Nephron (organoid): Measurements from ENCODE around the gene ZNF778.
A peak's percentile ranks its signal among the peaks of the same experiment; 100 is the strongest.

Source experiments
- H3K27ac Mint-ChIP-seq, 3 experiments: 2 replicates each; pipeline ENCODE4 v1.8.0; 2020; ENCODE audit warnings: mixed read lengths in 3 of 3, mild to moderate bottlenecking in 2 of 3, moderate library complexity in 1 of 3
- H3K27me3 Mint-ChIP-seq: 2 replicates; pipeline ENCODE4 v1.8.0; 2021; ENCODE audit warnings: low read depth, mild to moderate bottlenecking, moderate library complexity, mixed read lengths
- H3K36me3 Mint-ChIP-seq: 2 replicates; pipeline ENCODE4 v1.8.0; 2020; ENCODE audit warnings: low read depth, mixed read lengths
- H3K4me1 Mint-ChIP-seq: 2 replicates; pipeline ENCODE4 v1.8.0; 2020; ENCODE audit warnings: mixed read lengths
- H3K4me3 Mint-ChIP-seq, 3 experiments: 2 replicates each; pipeline ENCODE4 v1.8.0; 2020; ENCODE audit warnings: mild to moderate bottlenecking in 3 of 3, mixed read lengths in 3 of 3, moderate library complexity in 2 of 3
- H3K9me3 Mint-ChIP-seq: 2 replicates; pipeline ENCODE4 v1.8.0; 2020; ENCODE audit warnings: mixed read lengths
- CTCF ChIP-seq, 3 experiments: fragments of 200-600 bp; sonication (generic); IDR thresholded peaks; one replicate each; pipeline ENCODE4 v1.5.0; 2021; ENCODE audit warnings: antibody characterized with exemption in 3 of 3; ENCODE audit not compliant: unreplicated experiment in 3 of 3

ZNF778 gene

GRCh38 chr16:89197633-89198416 lies 19.7 kb upstream of the ZNF778 start:
- H3K4me1 Mint-ChIP-seq: no peaks in the 10 kb centered on the region
- H3K27ac Mint-ChIP-seq: no peak overlapping the region
- peaks cover 47% of the 10 kb centered on the region for H3K27me3 Mint-ChIP-seq
- H3K36me3 Mint-ChIP-seq: no peaks in the 10 kb centered on the region
- H3K4me3 Mint-ChIP-seq: no peak overlapping the region
- H3K9me3 Mint-ChIP-seq: peaks cover 3% of the 10 kb centered on the region
- TF ChIP-seq CTCF (IDR thresholded peaks at IDR 0.05; ENCODE audit: unreplicated experiment in 3 of 3): no peak

DNA sequence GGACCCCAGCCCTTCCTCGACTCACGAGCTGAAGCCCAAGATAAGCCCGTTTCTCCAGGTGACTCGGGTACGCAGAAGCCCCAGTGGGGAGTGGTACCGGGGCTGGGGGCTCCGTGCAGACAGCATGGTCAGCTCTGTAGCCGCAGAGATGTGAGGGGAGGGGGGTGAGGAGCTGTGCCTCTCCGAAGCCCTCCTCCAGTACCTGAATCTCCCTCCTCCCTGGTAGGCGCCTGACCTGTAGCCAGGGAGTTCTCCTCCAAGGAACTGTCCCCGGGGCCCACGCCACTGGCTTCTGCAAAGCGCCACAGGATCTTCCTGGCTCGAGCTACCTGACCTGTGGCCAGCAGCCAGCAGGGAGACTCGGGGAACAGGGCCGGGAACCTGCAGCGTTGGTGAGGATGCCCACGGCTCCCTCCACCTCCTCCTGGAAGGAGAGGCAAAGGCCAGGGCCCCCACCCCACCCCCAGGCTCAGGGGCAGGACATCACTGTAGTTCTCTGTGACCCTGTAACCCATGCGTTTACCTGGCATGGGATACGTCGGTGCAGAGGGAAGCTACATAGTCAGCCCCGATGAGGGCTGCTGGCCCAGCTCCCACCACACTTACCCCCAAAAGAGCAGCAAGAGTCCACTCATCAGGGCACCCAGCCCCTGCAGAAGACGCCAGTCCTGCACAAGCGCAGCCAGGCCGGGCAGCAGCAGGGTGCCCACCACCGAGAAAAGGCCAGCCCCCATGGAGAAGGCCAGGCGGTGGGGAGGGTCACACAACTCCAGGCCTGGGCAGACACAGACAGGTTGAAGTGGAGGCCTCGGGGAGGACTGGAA lies 18.9 kb upstream of the ZNF778 start:
- Mint-ChIP-seq H3K4me1 (no peaks in the 10 kb centered on the region), H3K36me3 (peaks cover 5% of the 10 kb centered on the region)
- no peak for TF ChIP-seq CTCF (IDR thresholded peaks at IDR 0.05; ENCODE audit: unreplicated experiment in 3 of 3)

DNA sequence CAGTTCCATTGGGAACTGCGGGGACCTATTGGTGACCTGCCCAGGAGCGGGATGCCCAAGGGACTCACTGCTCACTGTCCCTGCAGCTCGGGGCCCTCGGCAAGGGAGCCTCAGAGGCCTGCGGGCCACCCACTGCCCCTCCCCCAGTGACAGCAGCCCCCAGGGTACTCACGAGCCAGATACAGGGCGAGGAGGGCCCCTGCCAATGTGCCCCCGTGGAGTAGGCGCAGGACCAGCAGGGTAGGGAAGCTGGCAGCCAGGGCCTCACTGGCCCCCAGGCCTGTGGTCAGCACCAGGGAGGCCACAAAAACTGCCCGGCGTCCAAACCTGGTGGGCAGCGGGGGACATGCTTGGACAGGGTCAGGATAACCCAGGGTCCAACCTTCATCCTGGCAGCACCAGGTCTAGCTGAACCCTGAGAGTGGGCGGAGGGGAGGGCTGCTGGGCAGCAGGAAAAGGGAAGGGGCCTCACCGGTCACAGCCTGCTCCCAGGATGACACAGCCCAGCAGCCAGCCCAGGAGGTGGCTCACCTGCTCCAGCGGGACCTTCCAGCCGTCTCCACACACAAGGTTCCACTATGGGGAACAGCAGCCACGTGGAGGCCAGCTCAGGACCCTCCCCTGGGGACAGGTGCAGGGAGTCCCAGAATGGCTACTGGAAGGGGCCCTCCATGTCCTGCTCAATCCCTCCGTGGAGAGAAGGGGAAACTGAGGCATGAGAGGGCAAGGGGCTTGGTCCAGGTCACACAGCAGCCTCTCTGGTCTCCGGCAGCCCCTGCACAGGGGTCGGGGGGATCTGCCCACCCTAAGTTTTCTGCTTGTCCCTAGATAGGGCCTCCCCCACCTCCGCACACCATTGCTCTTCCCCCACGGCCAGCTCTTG lies 18.0 kb upstream of the ZNF778 start:
- H3K27me3 Mint-ChIP-seq: peaks cover 64% of the 10 kb centered on the region
- peaks cover 5% of the 10 kb centered on the region for H3K36me3 Mint-ChIP-seq
- TF ChIP-seq CTCF (IDR thresholded peaks at IDR 0.05; ENCODE audit: unreplicated experiment in 3 of 3): no peak

More for the DNA sequence above, 18.9 kb upstream of the ZNF778 start:
- H3K27me3 Mint-ChIP-seq: peaks cover 55% of the 10 kb centered on the region
- peaks cover 9% of the 10 kb centered on the region for H3K9me3 Mint-ChIP-seq
- no peak overlapping the region for H3K27ac Mint-ChIP-seq
- H3K4me3 Mint-ChIP-seq: no peak overlapping the region

DNA sequence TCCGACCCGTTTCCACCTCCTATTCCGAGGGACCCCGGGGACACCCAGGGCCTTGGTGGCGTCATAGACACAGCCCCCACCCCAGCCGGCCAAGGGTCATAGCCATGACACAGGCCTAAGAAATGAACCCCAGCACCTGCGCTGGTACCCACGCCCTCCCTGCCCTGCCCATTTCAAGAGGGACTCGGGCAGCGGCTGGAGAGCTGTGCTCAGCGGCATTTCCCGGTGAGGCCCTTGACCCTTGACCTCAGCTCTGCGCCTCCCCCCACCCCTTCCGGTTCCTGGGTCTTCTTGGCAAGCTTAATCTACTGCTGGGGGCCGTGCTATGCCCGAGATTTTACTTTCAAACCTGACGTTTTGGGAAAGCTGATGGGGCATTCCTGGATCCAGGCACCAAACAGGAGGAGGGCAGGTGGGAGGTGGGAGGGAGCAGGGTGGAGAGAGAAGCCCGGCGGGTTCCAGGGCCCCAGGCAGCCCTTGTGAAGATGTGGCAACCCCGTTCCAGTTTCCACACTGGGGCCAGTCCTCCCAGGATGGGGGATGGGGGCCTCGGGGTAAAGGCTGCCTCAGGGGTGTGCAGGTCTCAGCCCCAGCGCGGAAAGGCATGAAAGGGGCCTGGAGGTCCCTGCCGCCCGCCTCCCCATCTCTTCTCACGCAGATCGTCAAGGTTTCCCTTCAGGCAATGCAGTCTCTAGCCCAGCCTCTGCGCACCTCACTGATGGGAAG lies 17.2 kb upstream of the ZNF778 start, which contains the start of gene SLC22A31:
SLC22A31 (minus strand) TSS at position 414 of the 726 bp plus-strand sequence; CDS start at position 378, 36 bp downstream.
- H3K36me3 Mint-ChIP-seq: peaks cover 5% of the 10 kb centered on the region
- peaks cover 68% of the 10 kb centered on the region for H3K27me3 Mint-ChIP-seq
- H3K27ac Mint-ChIP-seq: no peak within 1 kb of the TSS
- peaks cover 16% of the 10 kb centered on the region for H3K9me3 Mint-ChIP-seq
- TF ChIP-seq CTCF (IDR thresholded peaks at IDR 0.05; ENCODE audit: unreplicated experiment in 3 of 3): no peak
- no peaks in the 10 kb centered on the region for H3K4me1 Mint-ChIP-seq
- peak within 1 kb of the TSS in 2 of 3 experiments; percentile 16 to 34 for H3K4me3 Mint-ChIP-seq

More for the DNA sequence above, 18.0 kb upstream of the ZNF778 start:
- H3K4me1 Mint-ChIP-seq: no peaks in the 10 kb centered on the region
- H3K9me3 Mint-ChIP-seq: peaks cover 16% of the 10 kb centered on the region
- no peak overlapping the region for H3K4me3 Mint-ChIP-seq
- no peak overlapping the region for H3K27ac Mint-ChIP-seq

GRCh38 chr16:89200850-89201411 lies 16.6 kb upstream of the ZNF778 start:
- TF ChIP-seq CTCF (IDR thresholded peaks at IDR 0.05; ENCODE audit: unreplicated experiment in 3 of 3): no peak
- H3K4me1 Mint-ChIP-seq: no peaks in the 10 kb centered on the region
- peaks cover 16% of the 10 kb centered on the region for H3K9me3 Mint-ChIP-seq
- no peak overlapping the region for H3K27ac Mint-ChIP-seq
- H3K4me3 Mint-ChIP-seq: peak overlapping the region in 1 of 3 experiments; percentile 34
- peaks cover 72% of the 10 kb centered on the region for H3K27me3 Mint-ChIP-seq
- peaks cover 5% of the 10 kb centered on the region for H3K36me3 Mint-ChIP-seq
